MM.1S (cell line): Measurements from ENCODE around the gene ENDOU.

Source experiments
- CTCF ChIP-seq: fragments of 300-600 bp; sonication (generic); IDR thresholded peaks from 2 replicates; pipeline ENCODE4 v1.5.1; 2016; ENCODE audit warnings: antibody characterized with exemption, low read length, mixed read lengths
- EZH2 ChIP-seq: fragments of 300-600 bp; sonication (generic); optimal IDR thresholded peaks from 2 replicates; pipeline ENCODE3; 2017; ENCODE audit warnings: low read depth, mild to moderate bottlenecking, antibody characterized with exemption, low read length, mixed read lengths
- EZH2phosphoT487 ChIP-seq: fragments of 300-600 bp; sonication (generic); IDR thresholded peaks from 2 replicates; pipeline ENCODE4 v1.6.1; 2018; ENCODE audit warnings: antibody characterized with exemption, low read length

DNA sequence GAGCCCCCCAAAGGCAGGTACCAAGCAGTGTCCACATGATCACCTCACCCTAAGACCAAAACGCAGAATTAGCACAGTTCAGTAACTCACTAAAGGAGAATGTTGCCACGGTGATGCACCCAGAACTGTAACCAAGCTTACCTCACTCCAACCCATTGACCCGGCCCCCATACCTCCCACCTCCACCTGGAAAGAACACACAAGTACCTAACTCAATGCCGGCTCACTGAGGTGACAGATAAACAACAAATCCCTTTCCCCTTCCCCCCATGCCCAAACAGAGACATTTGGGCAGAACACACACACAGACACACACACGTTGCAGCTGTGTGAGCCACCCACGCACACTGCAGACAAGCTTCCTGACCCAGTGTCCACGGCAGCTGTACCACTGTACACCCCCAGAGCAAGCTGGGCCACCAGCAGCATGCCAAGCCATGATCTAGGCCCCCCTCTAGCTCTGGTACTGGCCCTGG lies 32.1 kb upstream of the ENDOU start:
- TF ChIP-seq CTCF (no peak), EZH2 (no peak), EZH2phosphoT487 (no peak)
